GM19035 (cell line): Measurements from ENCODE around the gene BRSK2.
"Not testable (repeated sequence)": the region's sequence is repeated elsewhere in the genome, so short reads cannot be mapped to it uniquely, and the experiment has no call there.

ENCODE experiments used
- ATAC-seq: cut with Tn5 transposase; IDR thresholded peaks from one replicate; pipeline ENCODE4 v1.9.1; 2021; ENCODE audit not compliant: unreplicated experiment

The BRSK2 gene

GRCh38 chr11:1389932-1390568 lies at the start of gene BRSK2:
Gene BRSK2 (plus strand): TSS chr11:1389934. CDS start chr11:1390285, 351 bp downstream.
- ATAC-seq: no peak

GRCh38 chr11:1340111-1340510 lies 49.6 kb upstream of the BRSK2 start:
- no peak for ATAC-seq

- ATAC-seq: not testable (repeated sequence)
Observed at GRCh38 chr11:1341226-1341625, 48.5 kb upstream of the BRSK2 start.

GRCh38 chr11:1341928-1342524 lies 47.7 kb upstream of the BRSK2 start:
- ATAC-seq: no peak

- no peak for ATAC-seq
Observed at GRCh38 chr11:1342946-1343345, 46.8 kb upstream of the BRSK2 start.

GRCh38 chr11:1343391-1344055 lies 46.2 kb upstream of the BRSK2 start:
- ATAC-seq: no peak

- no peak for ATAC-seq
Observed at GRCh38 chr11:1344056-1344635, 45.6 kb upstream of the BRSK2 start.

GRCh38 chr11:1345737-1346513 lies 43.8 kb upstream of the BRSK2 start:
- no peak for ATAC-seq

GRCh38 chr11:1346669-1347390 lies 42.9 kb upstream of the BRSK2 start:
- no peak for ATAC-seq

GRCh38 chr11:1347411-1347999 lies 42.2 kb upstream of the BRSK2 start:
- not testable (repeated sequence) for ATAC-seq

- no peak for ATAC-seq
Observed at GRCh38 chr11:1348146-1348795, 41.5 kb upstream of the BRSK2 start.

- ATAC-seq: no peak
Observed at GRCh38 chr11:1348796-1349326, 40.9 kb upstream of the BRSK2 start.

- ATAC-seq: no peak
Observed at GRCh38 chr11:1349327-1350041, 40.2 kb upstream of the BRSK2 start.

- ATAC-seq: no peak
Observed at GRCh38 chr11:1350086-1350725, 39.5 kb upstream of the BRSK2 start.

GRCh38 chr11:1351278-1351937 lies 38.3 kb upstream of the BRSK2 start:
- ATAC-seq: no peak

GRCh38 chr11:1352696-1353382 lies 36.9 kb upstream of the BRSK2 start:
- ATAC-seq: no peak
